GM21515 (cell line): ENCODE data around the gene HOXC10.

Source experiments
- ATAC-seq: cut with Tn5 transposase; IDR thresholded peaks from one replicate; pipeline ENCODE4 v1.9.1; 2021; ENCODE audit not compliant: unreplicated experiment

Gene HOXC10

DNA sequence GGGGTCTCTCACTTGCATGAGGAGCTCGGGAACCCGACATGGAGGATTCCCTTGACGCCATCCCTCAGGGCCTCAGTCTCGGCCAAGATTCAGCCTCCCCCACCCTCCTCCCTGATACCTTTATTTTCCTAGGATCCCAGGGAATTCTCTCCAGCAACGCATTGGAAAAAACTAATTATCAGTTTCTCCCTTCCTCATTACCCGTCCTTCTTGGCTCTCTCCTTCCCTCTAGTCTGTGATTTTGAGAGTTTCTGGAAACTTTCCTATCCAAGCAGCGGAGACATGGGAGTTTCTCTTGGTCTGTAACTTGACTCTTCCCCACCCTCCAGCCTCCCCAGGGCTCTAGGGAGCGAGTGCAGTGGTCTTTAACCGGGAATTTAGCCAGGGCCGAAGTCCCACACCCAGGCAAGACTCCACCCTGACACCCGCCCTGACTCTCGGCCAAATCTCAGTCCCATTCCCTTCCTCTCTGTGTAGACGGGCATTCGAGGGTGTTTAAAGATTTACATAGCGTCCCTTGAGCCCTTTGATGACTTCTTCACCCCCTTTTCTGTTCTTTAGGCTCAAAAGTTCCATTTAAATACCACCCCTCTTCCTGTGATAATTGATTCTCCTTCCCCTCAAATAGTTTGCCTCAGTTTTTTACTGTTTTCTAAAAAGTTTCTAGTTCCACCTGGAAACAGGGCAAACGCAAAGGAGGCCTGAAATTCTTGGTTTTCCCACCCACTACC, 54.6 kb downstream of the HOXC10 start:
- no peak for ATAC-seq
